CD4-positive, alpha-beta T cell (primary cell): ENCODE results near the gene SDHB. TPM values are rescaled to one million over a fixed set of nuclear protein-coding genes. Genes with fewer than 3 reads are reported as not detected.

ENCODE experiments used
- ATAC-seq: fragments of 200-7000 bp; cut with Tn5 transposase; one replicate; pipeline ENCODE4 v1.10.0; 2022; ENCODE audit warnings: mild to moderate bottlenecking; ENCODE audit not compliant: poor library complexity
- CTCF ChIA-PET: fragments of 350-600 bp; sonication (Branson Sonifier 250); formaldehyde crosslinking; loops from one replicate; lab custom pipeline; 2021; ENCODE audit warnings: antibody characterized with exemption, inconsistent platforms; lab: Charles Lee
- POLR2A ChIA-PET: fragments of 350-600 bp; sonication (Branson Sonifier 250); formaldehyde crosslinking; loops from one replicate; lab custom pipeline; 2021; ENCODE audit warnings: antibody characterized with exemption, inconsistent platforms; lab: Charles Lee
- DNase-seq, 14 experiments: peaks; one replicate each; pipeline ENCODE4 v3.0.0-alpha.2; 2013 to 2020; ENCODE audit warnings: mixed read lengths in 2 of 14
- H3K27ac ChIP-seq, 2 donors: one replicate each; pipeline versions ENCODE4 v1.5.1 to v1.7.0; 2013; ENCODE audit warnings: low read length in 2 of 2, low read depth in 1 of 2, mild to moderate bottlenecking in 1 of 2
- H3K27me3 ChIP-seq, 2 experiments: 1 replicate in 1 of 2; 2 replicates in 1 of 2; pipeline versions ENCODE4 v1.6.1 to v1.7.0; 2013; ENCODE audit warnings: low read length in 2 of 2, control low read depth in 1 of 2, mild to moderate bottlenecking in 1 of 2, moderate library complexity in 1 of 2; ENCODE audit not compliant: insufficient read depth in 2 of 2, control insufficient read depth in 1 of 2
- H3K36me3 ChIP-seq: one replicate; pipeline ENCODE4 v1.6.1; 2013; ENCODE audit warnings: low read length, control low read depth; ENCODE audit not compliant: insufficient read depth
- H3K4me1 ChIP-seq: one replicate; pipeline ENCODE4 v1.6.1; 2013; ENCODE audit warnings: low read length, control low read depth; ENCODE audit not compliant: insufficient read depth
- H3K4me3 ChIP-seq: one replicate; pipeline ENCODE4 v1.5.1; 2013; ENCODE audit warnings: mild to moderate bottlenecking, low read length, moderate library complexity
- H3K9me3 ChIP-seq, 2 experiments: 1 replicate in 1 of 2; 2 replicates in 1 of 2; pipeline versions ENCODE4 v1.6.1 to v1.7.0; 2013; ENCODE audit warnings: low read length in 2 of 2, mild to moderate bottlenecking in 2 of 2, control low read depth in 1 of 2, moderate library complexity in 1 of 2; ENCODE audit not compliant: control insufficient read depth in 1 of 2, insufficient read depth in 1 of 2
- H3K27ac Mint-ChIP-seq: one replicate; pipeline ENCODE4 v1.8.0; 2020; ENCODE audit warnings: mixed read lengths
- H3K27me3 Mint-ChIP-seq: one replicate; pipeline ENCODE4 v1.8.0; 2021; ENCODE audit warnings: mixed read lengths
- H3K36me3 Mint-ChIP-seq: one replicate; pipeline ENCODE4 v1.8.0; 2021; ENCODE audit warnings: low read depth, mixed read lengths
- H3K4me1 Mint-ChIP-seq: one replicate; pipeline ENCODE4 v1.8.0; 2021; ENCODE audit warnings: low read depth, mixed read lengths
- H3K4me3 Mint-ChIP-seq: one replicate; pipeline ENCODE4 v1.8.0; 2020; ENCODE audit warnings: mild to moderate bottlenecking, mixed read lengths
- H3K9me3 Mint-ChIP-seq: one replicate; pipeline ENCODE4 v1.8.0; 2020; ENCODE audit warnings: mixed read lengths
- CTCF ChIP-seq: fragments of 200-600 bp; IDR thresholded peaks from one replicate; pipeline ENCODE4 v1.8.0; 2022; ENCODE audit warnings: antibody characterized with exemption, mild to moderate bottlenecking
- intact Hi-C, 2 experiments: fragments of 100-400 bp; cut with DNase I in 1 of 2; cut with micrococcal nuclease in 1 of 2; formaldehyde crosslinking; loops; one replicate each; pipeline versions ENCODE4 v1.15.1 to v1.9.0; 2023 to 2025; cut with DNase I, micrococcal nuclease
- total RNA-seq, 174 experiments: library from RNA in 2 of 174; stranded (reverse) in 2 of 174; gene quantifications; one replicate each; pipeline ENCODE4 v1.2.3 and lab custom pipeline; 2021 to 2026

SDHB gene
- total RNA-seq, 2 experiments from 2014 or later = 53.9 to 56.2 TPM

DNA sequence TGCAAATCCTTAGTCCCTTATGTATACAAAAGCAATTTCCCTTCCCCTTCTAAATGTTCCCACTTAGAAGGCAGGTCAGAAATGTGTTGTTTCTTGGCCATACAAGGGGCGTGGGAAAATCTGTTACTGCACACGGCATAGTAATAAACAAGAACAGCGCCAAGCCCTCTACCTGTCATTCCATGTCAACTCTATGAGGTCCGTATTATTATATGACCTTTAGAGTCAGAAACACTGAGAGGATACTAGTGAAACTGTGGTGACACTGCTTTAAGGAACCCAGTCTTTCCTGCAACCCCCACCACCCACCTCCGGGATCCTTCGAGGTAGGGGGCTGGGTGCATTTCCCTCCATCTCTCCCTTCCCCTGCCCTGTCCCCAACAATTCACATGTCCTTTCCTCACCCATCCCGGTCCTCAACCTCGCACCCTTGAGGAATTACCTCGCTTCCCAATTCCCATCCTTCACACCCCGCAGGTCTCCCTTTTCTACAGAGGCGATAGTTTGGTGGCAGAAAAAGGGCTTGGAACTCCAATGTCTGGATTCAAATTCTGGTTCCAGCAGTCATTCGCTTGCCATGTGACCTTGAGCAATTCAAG is 647 bp downstream of the SDHB start:
- peaks cover 37% of the 10 kb centered on the region for H3K4me1 Mint-ChIP-seq
- Histone ChIP-seq H3K9me3 (no peaks in the 10 kb centered on the region), H3K27me3 (no peaks in the 10 kb centered on the region), H3K27ac (peak overlapping the region; percentile 66 to 85), H3K4me1 (peaks cover 19% of the 10 kb centered on the region), H3K36me3 (peaks cover 13% of the 10 kb centered on the region), H3K4me3 (peak overlapping the region; percentile 93)
- TF ChIP-seq CTCF = no peak
- intact Hi-C loops = loop anchor here (1.0 to 10.0 kb wide), 7 partner anchors 41 to 1638 kb away; partner anchors contain the start of genes RCC2 (in 2 of the 2), ATP13A2 (in 1 of the 2) and ZBTB17 (in 1 of the 2)
- ChIA-PET POLR2A (no interaction called here), CTCF (no interaction called here)
- ATAC-seq (no peak), DNase-seq (no peak)
- peak overlapping the region; percentile 97 for H3K27ac Mint-ChIP-seq
- no peaks in the 10 kb centered on the region for H3K27me3 Mint-ChIP-seq
- H3K4me3 Mint-ChIP-seq = peak overlapping the region; percentile 100
- H3K9me3 Mint-ChIP-seq = no peaks in the 10 kb centered on the region
- H3K36me3 Mint-ChIP-seq = peaks cover 26% of the 10 kb centered on the region

DNA sequence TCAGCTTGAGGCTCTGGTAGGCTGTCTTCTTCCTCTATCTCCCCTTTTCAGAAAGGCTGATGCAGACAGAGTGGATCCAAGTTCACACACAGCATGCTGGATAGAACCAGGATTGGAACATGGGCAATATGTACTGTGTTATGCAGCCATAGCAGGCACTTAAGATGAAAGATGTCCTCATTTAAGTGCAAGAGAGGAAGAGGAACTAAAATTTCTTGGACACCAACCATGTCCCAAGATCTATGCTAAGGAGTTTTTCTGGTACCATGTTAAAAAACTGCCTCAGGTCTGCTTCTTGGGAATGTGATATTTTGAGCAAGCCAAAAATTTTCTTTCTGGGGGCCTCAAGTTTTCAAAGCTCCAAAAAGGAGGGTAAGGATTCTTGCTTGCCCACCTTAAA is 1.2 kb downstream of the SDHB start:
- Mint-ChIP-seq H3K36me3 (peaks cover 31% of the 10 kb centered on the region), H3K9me3 (no peaks in the 10 kb centered on the region), H3K27me3 (no peaks in the 10 kb centered on the region), H3K27ac (peak overlapping the region; percentile 97), H3K4me1 (peaks cover 42% of the 10 kb centered on the region), H3K4me3 (peak overlapping the region; percentile 76)
- no peak for TF ChIP-seq CTCF
- Histone ChIP-seq H3K4me3 (peak overlapping the region; percentile 93), H3K4me1 (peaks cover 19% of the 10 kb centered on the region), H3K36me3 (peaks cover 17% of the 10 kb centered on the region), H3K27me3 (no peaks in the 10 kb centered on the region), H3K27ac (peak overlapping the region in 1 of 2 donors; percentile 85), H3K9me3 (no peaks in the 10 kb centered on the region)
- intact Hi-C loops = loop anchor here (1.0 to 10.0 kb wide), 7 partner anchors 40 to 1638 kb away; partner anchors contain the start of genes RCC2 (in 2 of the 2), ATP13A2 (in 1 of the 2) and ZBTB17 (in 1 of the 2)
- no peak for DNase-seq
- no peak for ATAC-seq
- POLR2A ChIA-PET = interaction anchor here (1.0 kb wide), 1 partner anchor 27 kb away, joined by 3 read pairs; no protein-coding TSS in a partner anchor
- CTCF ChIA-PET = no interaction called here

DNA sequence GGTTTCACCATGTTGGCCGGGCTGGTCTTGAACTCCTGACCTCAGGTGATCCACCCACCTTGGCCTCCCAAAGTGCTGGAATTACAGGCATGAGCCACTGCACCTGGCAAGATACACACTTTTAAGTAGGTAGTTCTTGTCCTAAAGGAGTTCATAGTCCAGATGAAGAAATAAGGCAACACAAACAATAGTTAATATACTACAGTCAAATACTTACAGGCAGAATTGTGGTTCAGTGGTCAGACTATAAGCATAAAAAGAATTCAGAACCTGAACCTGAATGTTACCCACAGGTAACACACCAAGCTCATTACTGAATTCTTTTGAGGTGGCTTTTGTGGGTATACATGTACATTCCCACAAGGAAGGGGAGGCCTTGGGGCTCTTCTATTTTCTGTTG is 1.8 kb downstream of the SDHB start:
- CTCF ChIA-PET = no interaction called here
- peaks cover 19% of the 10 kb centered on the region for H3K4me1 ChIP-seq
- peaks cover 42% of the 10 kb centered on the region for H3K4me1 Mint-ChIP-seq
- POLR2A ChIA-PET = interaction anchor here (1.0 kb wide), 1 partner anchor 27 kb away, joined by 3 read pairs; no protein-coding TSS in a partner anchor
- H3K4me3 Mint-ChIP-seq = peak overlapping the region; percentile 76
- H3K36me3 ChIP-seq = peaks cover 17% of the 10 kb centered on the region
- H3K27me3 Mint-ChIP-seq = no peaks in the 10 kb centered on the region
- no peak overlapping the region for H3K27ac ChIP-seq
- no peak overlapping the region for H3K4me3 ChIP-seq
- ATAC-seq (no peak), DNase-seq (no peak)
- H3K36me3 Mint-ChIP-seq = peaks cover 32% of the 10 kb centered on the region
- no peaks in the 10 kb centered on the region for H3K27me3 ChIP-seq
- no peak for TF ChIP-seq CTCF
- H3K9me3 ChIP-seq = no peaks in the 10 kb centered on the region
- intact Hi-C loops = loop anchor here (5.0 to 10.0 kb wide), 6 partner anchors 40 to 1637 kb away; partner anchors contain the start of genes RCC2 (in 2 of the 2), ATP13A2 (in 1 of the 2) and ZBTB17 (in 1 of the 2)
- no peaks in the 10 kb centered on the region for H3K9me3 Mint-ChIP-seq
- peak overlapping the region; percentile 97 for H3K27ac Mint-ChIP-seq
